Uterus (tissue), 4 donors: Measurements from ENCODE around the gene FAM185A. TPM values are rescaled to one million over a fixed set of nuclear protein-coding genes. Genes with fewer than 3 reads are reported as not detected.

ENCODE experiments used
- DNase-seq, 2 donors: peaks; one replicate each; pipeline ENCODE4 v3.0.0-alpha.2; 2019 to 2020
- H3K27ac ChIP-seq, 2 donors: fragments of 200-600 bp; sonication (generic); 1 replicate in 1 of 2; 2 replicates in 1 of 2; pipeline ENCODE4 v1.5.1; 2016 to 2018
- H3K27me3 ChIP-seq, 2 donors: fragments of 200-600 bp; sonication (generic); one replicate each; pipeline ENCODE4 v1.5.1; 2018 to 2019; ENCODE audit warnings: control low read depth in 1 of 2
- H3K36me3 ChIP-seq, 2 donors: fragments of 200-600 bp; sonication (generic); one replicate each; pipeline ENCODE4 v1.5.1; 2019; ENCODE audit warnings: control low read depth in 1 of 2
- H3K4me1 ChIP-seq, 2 donors: fragments of 200-600 bp; sonication (generic); one replicate each; pipeline ENCODE4 v1.5.1; 2018 to 2019; ENCODE audit warnings: control low read depth in 1 of 2
- H3K4me3 ChIP-seq, 2 donors: fragments of 200-600 bp; sonication (generic); 1 replicate in 1 of 2; 2 replicates in 1 of 2; pipeline ENCODE4 v1.5.1; 2018 to 2019; ENCODE audit warnings: mild to moderate bottlenecking in 1 of 2
- H3K9me3 ChIP-seq, 2 donors: fragments of 200-600 bp; sonication (generic); one replicate each; pipeline ENCODE4 v1.5.1; 2019; ENCODE audit warnings: control low read depth in 1 of 2
- CTCF ChIP-seq, 4 experiments: fragments of 200-600 bp in 2 of 4; fragments of 450-650 bp in 2 of 4; sonication (generic) in 2 of 4; IDR thresholded peaks; one replicate each; pipeline ENCODE4 v1.5.1; 2016 to 2019; ENCODE audit warnings: antibody characterized with exemption in 4 of 4, mild to moderate bottlenecking in 2 of 4, moderate library complexity in 1 of 4
- POLR2A ChIP-seq, 2 donors: fragments of 450-650 bp; IDR thresholded peaks; one replicate each; pipeline ENCODE4 v1.6.1; 2016; ENCODE audit warnings: antibody characterized with exemption in 2 of 2, mild to moderate bottlenecking in 1 of 2, moderate library complexity in 1 of 2
- intact Hi-C: fragments of 100-400 bp; cut with DNase I; formaldehyde crosslinking; loops from one replicate; pipeline ENCODE4 v1.15.1; 2023; ENCODE audit warnings: low total_unique reads
- total RNA-seq, 4 donors: library from RNA; depleted of rRNA in 3 of 4; stranded (reverse); fragments of >200 nt in 3 of 4; gene quantifications; one replicate each; pipeline versions ENCODE4 v1.1.0 to v1.2.4, GENCODE V29; 2014 to 2023
- donor health status: DM: yes; HTN: yes; CAD: no.

The FAM185A gene
- total RNA-seq, 4 donors from 2014 or later, result 0.59 to 118 (median 19.4) TPM

GRCh38 chr7:102811942-102812678 is 63.3 kb downstream of the FAM185A start:
- Histone ChIP-seq H3K4me1 (peaks cover 0 to 3% of the 10 kb centered on the region in 2 donors), H3K36me3 (no peaks in the 10 kb centered on the region), H3K9me3 (no peaks in the 10 kb centered on the region), H3K27ac (peak overlapping the region in 1 of 2 donors; percentile 26), H3K27me3 (no peaks in the 10 kb centered on the region), H3K4me3 (no peak overlapping the region)
- intact Hi-C loops, result no loop called here
- DNase-seq, result no peak
- TF ChIP-seq CTCF (IDR thresholded peaks at IDR 0.05) (no peak), POLR2A (IDR thresholded peaks at IDR 0.05) (no peak)

DNA sequence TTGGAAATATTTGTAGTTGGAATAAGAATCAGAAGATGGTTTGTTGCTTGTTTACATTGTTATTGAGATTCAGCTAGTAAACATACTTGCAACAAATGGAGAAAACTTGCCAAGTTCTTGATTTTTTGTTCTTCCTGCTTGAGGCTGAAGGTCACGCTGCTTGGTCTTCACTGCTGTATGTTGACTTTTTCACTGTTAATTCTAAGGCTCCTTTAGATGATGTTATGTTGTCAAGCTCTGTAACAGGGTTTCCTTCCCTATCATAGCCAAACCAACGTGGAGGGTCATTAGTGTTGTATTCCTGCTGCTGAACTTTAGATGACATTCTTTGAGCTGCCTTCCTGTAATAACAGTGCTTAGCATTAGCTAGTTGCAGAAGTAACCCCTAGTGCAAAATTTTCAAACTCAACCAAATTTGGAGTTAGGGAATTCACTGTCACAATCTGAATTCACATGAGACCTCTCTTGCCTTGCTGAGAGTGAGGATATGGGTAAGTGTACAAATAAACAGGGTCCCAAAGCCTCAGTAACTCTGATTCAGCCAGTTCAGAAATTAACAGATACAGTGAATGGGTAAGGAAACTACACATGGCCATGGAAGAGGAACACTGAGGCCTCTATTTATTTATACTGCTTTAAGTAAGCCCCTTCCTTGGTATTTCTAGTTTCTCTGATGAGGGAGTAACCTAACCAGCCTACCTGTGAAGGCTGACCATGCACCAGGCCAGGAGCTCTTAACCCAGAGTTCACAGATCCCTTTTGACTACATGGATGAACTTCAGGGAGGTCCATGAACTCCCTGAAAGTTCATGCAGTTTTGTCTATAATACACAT is 64.6 kb downstream of the FAM185A start:
- TF ChIP-seq POLR2A (IDR thresholded peaks at IDR 0.05) (no peak), CTCF (IDR thresholded peaks at IDR 0.05) (no peak)
- H3K9me3 ChIP-seq, result no peaks in the 10 kb centered on the region

GRCh38 chr7:102814025-102814471 is 65.2 kb downstream of the FAM185A start:
- intact Hi-C loops, result no loop called here
- Histone ChIP-seq H3K27ac (no peak overlapping the region), H3K36me3 (no peaks in the 10 kb centered on the region), H3K4me3 (no peak overlapping the region), H3K27me3 (no peaks in the 10 kb centered on the region), H3K4me1 (peaks cover 0 to 3% of the 10 kb centered on the region in 2 donors), H3K9me3 (no peaks in the 10 kb centered on the region)
- DNase-seq, result no peak
- TF ChIP-seq CTCF (IDR thresholded peaks at IDR 0.05), result no peak
- TF ChIP-seq POLR2A (IDR thresholded peaks at IDR 0.05), result no peak

More for the DNA sequence above, 64.6 kb downstream of the FAM185A start:
- intact Hi-C loops, result no loop called here
- H3K4me3 ChIP-seq, result no peak overlapping the region
- H3K27me3 ChIP-seq, result no peaks in the 10 kb centered on the region
- peaks cover 0 to 3% of the 10 kb centered on the region in 2 donors for H3K4me1 ChIP-seq
- no peaks in the 10 kb centered on the region for H3K36me3 ChIP-seq
- no peak overlapping the region for H3K27ac ChIP-seq
- no peak for DNase-seq

DNA sequence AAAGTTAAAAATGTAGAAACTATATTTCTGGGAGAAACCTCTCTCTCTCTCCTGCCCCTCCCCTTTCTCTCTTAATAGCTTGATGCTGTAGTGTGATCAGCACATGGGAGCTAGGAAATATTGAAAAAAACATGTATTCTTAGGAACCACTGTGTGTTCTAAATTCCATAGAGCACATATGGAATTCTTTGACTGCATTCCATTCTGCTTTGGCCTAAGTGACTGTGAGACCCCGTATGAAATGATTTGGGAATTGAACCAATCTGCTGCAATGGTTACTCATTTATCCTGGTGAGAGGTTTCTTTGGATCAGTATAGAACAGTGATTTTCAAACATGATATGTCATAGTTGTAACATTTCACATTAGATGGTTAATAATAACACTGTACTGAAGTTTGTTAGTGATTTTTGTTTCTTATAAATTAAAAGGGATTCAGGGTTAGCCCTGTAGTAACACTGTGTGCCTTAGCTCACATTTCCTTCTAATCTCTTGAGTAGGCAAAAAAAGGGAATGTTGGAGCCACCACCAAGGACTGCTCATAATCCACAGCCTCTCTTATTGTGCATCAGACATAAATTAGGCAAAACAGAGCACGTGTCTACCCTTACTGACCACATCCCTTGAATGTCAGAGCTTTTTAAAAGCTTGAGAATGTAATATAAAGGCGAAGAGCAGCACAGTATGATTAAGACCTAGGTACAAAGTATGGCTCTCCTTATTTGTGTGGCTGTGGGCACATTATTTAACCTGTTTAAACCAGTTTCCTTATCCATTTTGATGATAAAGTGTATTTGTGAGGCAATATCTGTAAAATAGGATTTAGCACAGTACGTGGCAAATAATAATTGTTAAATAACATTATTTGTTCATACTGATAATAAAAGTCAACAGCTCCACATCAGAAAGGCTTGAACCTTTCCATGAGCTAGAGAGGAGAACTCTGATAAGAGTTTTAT is 69.1 kb downstream of the FAM185A start:
- no peak overlapping the region for H3K4me3 ChIP-seq
- TF ChIP-seq CTCF (IDR thresholded peaks at IDR 0.05) (no peak), POLR2A (IDR thresholded peaks at IDR 0.05) (no peak)
- no peaks in the 10 kb centered on the region for H3K27me3 ChIP-seq
- no peaks in the 10 kb centered on the region for H3K9me3 ChIP-seq
- no peaks in the 10 kb centered on the region for H3K36me3 ChIP-seq
- H3K4me1 ChIP-seq, result no peaks in the 10 kb centered on the region
- H3K27ac ChIP-seq, result no peak overlapping the region
- intact Hi-C loops, result no loop called here
- DNase-seq, result no peak
